Measurements from ENCODE around the gene RNPS1.

The RNPS1 gene

DNA sequence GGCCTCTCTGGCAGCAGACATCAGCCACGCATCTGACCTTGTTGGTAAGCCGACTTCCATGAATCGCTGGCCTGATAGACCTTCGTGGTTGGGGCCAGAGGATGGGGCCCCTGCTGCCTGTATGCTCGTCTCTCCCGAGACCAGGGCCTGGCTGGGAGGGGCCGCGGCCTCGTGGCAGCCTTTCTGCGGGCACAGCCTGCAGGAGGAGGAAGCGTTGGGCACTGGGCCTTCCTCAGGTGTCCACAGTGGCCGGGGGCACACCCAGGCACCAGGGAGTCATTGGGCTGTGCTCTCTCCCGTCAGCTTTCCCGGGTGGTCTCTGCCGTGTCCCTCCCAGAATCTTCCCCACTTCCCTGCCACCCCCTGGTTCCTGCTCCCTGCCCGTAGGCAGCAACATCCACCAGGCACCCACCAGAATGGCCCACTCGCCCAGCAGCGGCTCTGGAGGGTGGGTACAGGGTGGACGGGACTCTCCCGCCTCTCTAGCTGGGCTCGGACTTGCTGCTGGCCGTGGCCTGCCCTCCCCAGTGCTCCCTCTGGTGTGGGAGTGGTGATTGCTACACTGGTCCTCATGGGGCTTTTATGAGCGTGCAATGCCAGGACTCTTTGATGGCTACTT lies 38.2 kb downstream of the RNPS1 start:
- H2AFZ ChIP-seq (ENCODE audit: low read length) = no peak overlapping the region
- no peak overlapping the region for H3K4me3 ChIP-seq (ENCODE audit: low read length)
- H3K9me3 ChIP-seq (replicated peaks; ENCODE audit: insufficient read depth, low read length) = no peaks in the 10 kb centered on the region
- no peaks in the 10 kb centered on the region for H3K27me3 ChIP-seq (replicated peaks; ENCODE audit: insufficient read depth, low read length)
- no peaks in the 10 kb centered on the region for H3K4me1 ChIP-seq (ENCODE audit: low read length)
- no peak overlapping the region for H3K4me2 ChIP-seq (ENCODE audit: low read depth, low read length)
- no peaks in the 10 kb centered on the region for H3K36me3 ChIP-seq (replicated peaks; ENCODE audit: insufficient read depth, low read length)
- H3F3A ChIP-seq (ENCODE audit: insufficient read depth, low read length) = no peaks in the 10 kb centered on the region
- no peaks in the 10 kb centered on the region for H3K9me2 ChIP-seq (replicated peaks; ENCODE audit: insufficient read depth, low read length)
- no peak overlapping the region for H3K9ac ChIP-seq (ENCODE audit: low read length)
- no peaks in the 10 kb centered on the region for H4K20me1 ChIP-seq (ENCODE audit: insufficient read depth, low read length)
- no peak overlapping the region for H3K27ac ChIP-seq (ENCODE audit: low read length)
- TF ChIP-seq, protein P1, sequence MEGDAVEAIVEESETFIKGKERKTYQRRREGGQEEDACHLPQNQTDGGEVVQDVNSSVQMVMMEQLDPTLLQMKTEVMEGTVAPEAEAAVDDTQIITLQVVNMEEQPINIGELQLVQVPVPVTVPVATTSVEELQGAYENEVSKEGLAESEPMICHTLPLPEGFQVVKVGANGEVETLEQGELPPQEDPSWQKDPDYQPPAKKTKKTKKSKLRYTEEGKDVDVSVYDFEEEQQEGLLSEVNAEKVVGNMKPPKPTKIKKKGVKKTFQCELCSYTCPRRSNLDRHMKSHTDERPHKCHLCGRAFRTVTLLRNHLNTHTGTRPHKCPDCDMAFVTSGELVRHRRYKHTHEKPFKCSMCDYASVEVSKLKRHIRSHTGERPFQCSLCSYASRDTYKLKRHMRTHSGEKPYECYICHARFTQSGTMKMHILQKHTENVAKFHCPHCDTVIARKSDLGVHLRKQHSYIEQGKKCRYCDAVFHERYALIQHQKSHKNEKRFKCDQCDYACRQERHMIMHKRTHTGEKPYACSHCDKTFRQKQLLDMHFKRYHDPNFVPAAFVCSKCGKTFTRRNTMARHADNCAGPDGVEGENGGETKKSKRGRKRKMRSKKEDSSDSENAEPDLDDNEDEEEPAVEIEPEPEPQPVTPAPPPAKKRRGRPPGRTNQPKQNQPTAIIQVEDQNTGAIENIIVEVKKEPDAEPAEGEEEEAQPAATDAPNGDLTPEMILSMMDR (IDR thresholded peaks at IDR 0.05; ENCODE audit: low read length) = no peak
- TF ChIP-seq EZH2 (optimal IDR thresholded peaks at IDR 0.05; ENCODE audit: low read depth, low read length) (no peak), EZH2phosphoT487 (IDR thresholded peaks at IDR 0.05; ENCODE audit: low read length) (no peak)
- peaks cover 41% of the 10 kb centered on the region for H3K79me2 ChIP-seq (ENCODE audit: low read length)
- no peak for DNase-seq

DNA sequence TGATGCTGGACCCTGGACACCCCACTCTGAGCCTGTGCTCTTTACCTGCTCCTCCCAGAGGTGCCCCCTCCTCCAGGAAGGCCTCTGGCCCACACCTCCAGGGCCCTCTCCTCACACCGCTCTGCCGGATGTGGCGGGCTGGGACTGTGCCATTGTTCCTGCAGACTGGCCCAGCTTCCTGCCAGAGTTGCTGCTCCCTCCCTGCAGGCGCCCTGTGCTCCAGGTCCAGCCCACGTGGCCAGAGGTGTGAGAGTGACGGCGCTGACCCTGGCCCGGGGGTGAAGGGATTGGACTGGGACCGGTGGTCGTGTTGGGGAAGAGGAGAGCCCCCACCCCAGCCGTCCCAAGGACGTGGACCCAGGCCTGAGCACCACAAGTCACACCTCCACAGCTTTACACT lies 38.8 kb downstream of the RNPS1 start:
- no peak for DNase-seq
- no peak overlapping the region for H3K4me2 ChIP-seq (ENCODE audit: low read depth, low read length)
- H3K4me3 ChIP-seq (ENCODE audit: low read length) = no peak overlapping the region
- H3K36me3 ChIP-seq (replicated peaks; ENCODE audit: insufficient read depth, low read length) = no peaks in the 10 kb centered on the region
- H4K20me1 ChIP-seq (ENCODE audit: insufficient read depth, low read length) = no peaks in the 10 kb centered on the region
- no peak overlapping the region for H3K27ac ChIP-seq (ENCODE audit: low read length)
- H3K9me2 ChIP-seq (replicated peaks; ENCODE audit: insufficient read depth, low read length) = no peaks in the 10 kb centered on the region
- no peaks in the 10 kb centered on the region for H3K4me1 ChIP-seq (ENCODE audit: low read length)
- no peak overlapping the region for H3K9ac ChIP-seq (ENCODE audit: low read length)
- no peaks in the 10 kb centered on the region for H3F3A ChIP-seq (ENCODE audit: insufficient read depth, low read length)
- H3K9me3 ChIP-seq (replicated peaks; ENCODE audit: insufficient read depth, low read length) = no peaks in the 10 kb centered on the region
- H3K79me2 ChIP-seq (ENCODE audit: low read length) = peaks cover 47% of the 10 kb centered on the region
- no peak overlapping the region for H2AFZ ChIP-seq (ENCODE audit: low read length)
- H3K27me3 ChIP-seq (replicated peaks; ENCODE audit: insufficient read depth, low read length) = no peaks in the 10 kb centered on the region
- TF ChIP-seq, protein P1 (IDR thresholded peaks at IDR 0.05; ENCODE audit: low read length) = no peak
- TF ChIP-seq EZH2phosphoT487 (IDR thresholded peaks at IDR 0.05; ENCODE audit: low read length) (no peak), EZH2 (optimal IDR thresholded peaks at IDR 0.05; ENCODE audit: low read depth, low read length) (no peak)

DNA sequence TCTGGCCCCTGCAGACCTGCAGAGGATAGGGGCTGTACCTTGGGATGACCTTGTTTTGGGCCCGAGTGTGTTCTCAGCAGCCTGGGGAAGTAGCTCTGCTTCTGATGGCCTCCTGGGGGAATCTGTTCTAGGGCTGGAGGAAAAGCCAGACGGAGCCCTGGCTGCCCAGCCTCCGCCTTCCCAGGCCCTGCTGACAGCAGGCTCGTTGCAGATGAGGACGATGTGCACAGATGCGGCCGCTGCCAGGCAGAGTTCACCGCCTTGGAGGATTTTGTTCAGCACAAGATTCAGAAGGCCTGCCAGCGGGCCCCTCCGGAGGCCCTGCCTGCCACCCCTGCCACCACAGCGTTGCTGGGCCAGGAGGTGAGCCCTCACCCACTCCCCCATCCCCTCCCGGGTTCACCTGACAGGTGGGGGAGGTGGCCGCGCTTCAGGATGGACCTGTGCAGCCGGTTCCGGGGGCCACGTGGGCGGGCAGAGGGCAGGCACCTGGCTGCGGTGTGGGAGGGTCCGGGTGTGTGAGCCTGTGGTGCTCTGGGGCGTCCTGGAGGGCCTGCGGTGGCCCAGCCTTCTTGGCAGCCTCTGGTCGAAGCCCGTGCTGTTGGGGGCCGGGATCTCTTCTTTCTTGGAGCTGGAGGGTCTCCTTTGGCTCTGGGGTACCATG lies 39.6 kb downstream of the RNPS1 start:
- H3K4me2 ChIP-seq (ENCODE audit: low read depth, low read length) = no peak overlapping the region
- H3K79me2 ChIP-seq (ENCODE audit: low read length) = peaks cover 53% of the 10 kb centered on the region
- DNase-seq = no peak
- H3K4me1 ChIP-seq (ENCODE audit: low read length) = no peaks in the 10 kb centered on the region
- TF ChIP-seq EZH2phosphoT487 (IDR thresholded peaks at IDR 0.05; ENCODE audit: low read length) (no peak), EZH2 (optimal IDR thresholded peaks at IDR 0.05; ENCODE audit: low read depth, low read length) (no peak)
- TF ChIP-seq, protein P1 (IDR thresholded peaks at IDR 0.05; ENCODE audit: low read length) = no peak
- H3K9me3 ChIP-seq (replicated peaks; ENCODE audit: insufficient read depth, low read length) = no peaks in the 10 kb centered on the region
- H3K27me3 ChIP-seq (replicated peaks; ENCODE audit: insufficient read depth, low read length) = no peaks in the 10 kb centered on the region
- H2AFZ ChIP-seq (ENCODE audit: low read length) = no peak overlapping the region
- H3K27ac ChIP-seq (ENCODE audit: low read length) = no peak overlapping the region
- H3F3A ChIP-seq (ENCODE audit: insufficient read depth, low read length) = no peaks in the 10 kb centered on the region
- no peaks in the 10 kb centered on the region for H3K9me2 ChIP-seq (replicated peaks; ENCODE audit: insufficient read depth, low read length)
- no peak overlapping the region for H3K9ac ChIP-seq (ENCODE audit: low read length)
- H3K4me3 ChIP-seq (ENCODE audit: low read length) = no peak overlapping the region
- no peaks in the 10 kb centered on the region for H4K20me1 ChIP-seq (ENCODE audit: insufficient read depth, low read length)
- H3K36me3 ChIP-seq (replicated peaks; ENCODE audit: insufficient read depth, low read length) = no peaks in the 10 kb centered on the region

Measured in MM.1S (cell line).